Adrenal gland (tissue), 12 donors: ENCODE results near the gene HNRNPA1. TPM values are rescaled to one million over a fixed set of nuclear protein-coding genes. Genes with fewer than 3 reads are reported as not detected.

ENCODE experiments used
- DNase-seq, 7 donors: peaks; one replicate each; pipeline ENCODE4 v3.0.0-alpha.2; 2019 to 2020
- H3K27ac ChIP-seq, 5 donors: fragments of 200-600 bp; sonication (generic) in 4 of 5; 1 replicate in 3 of 5; 2 replicates in 2 of 5; pipeline versions ENCODE4 v1.5.1 to v1.8.0; 2016 to 2020; ENCODE audit warnings: mild to moderate bottlenecking in 1 of 5
- H3K27me3 ChIP-seq: fragments of 200-600 bp; 2 replicates; pipeline ENCODE4 v1.8.0; 2021
- H3K36me3 ChIP-seq, 2 donors: fragments of 200-600 bp; replicated peaks in 1 of 2; 1 replicate in 1 of 2; 2 replicates in 1 of 2; pipeline versions ENCODE4 v1.5.1 to v1.8.0; 2018 to 2022
- H3K4me1 ChIP-seq, 2 donors: fragments of 200-600 bp; replicated peaks in 1 of 2; 1 replicate in 1 of 2; 2 replicates in 1 of 2; pipeline versions ENCODE4 v1.5.1 to v1.8.0; 2018 to 2021
- H3K4me3 ChIP-seq, 4 donors: fragments of 200-600 bp; sonication (generic) in 3 of 4; one replicate each; pipeline ENCODE4 v1.5.1; 2016 to 2018
- H3K9me3 ChIP-seq, 3 donors: fragments of 200-600 bp; sonication (generic) in 1 of 3; replicated peaks in 1 of 3; 1 replicate in 2 of 3; 2 replicates in 1 of 3; pipeline versions ENCODE4 v1.5.1 to v1.8.0; 2016 to 2021
- POLR2A ChIP-seq, 2 donors: fragments of 450-650 bp; IDR thresholded peaks; one replicate each; pipeline ENCODE4 v1.6.1; 2017; ENCODE audit warnings: antibody characterized with exemption in 2 of 2, mild to moderate bottlenecking in 2 of 2, moderate library complexity in 1 of 2
- WGBS, 4 donors: extraction: QIAGEN DNeasy Blood & Tissue Kit in 2 of 4; methylation state at CpG; one replicate each; pipeline versions ENCODE4 v1.1.5 to v1.1.7; 2013 to 2017; 5-methylcytosine and 5-hydroxymethylcytosine counted together
- intact Hi-C, 2 donors: fragments of 100-400 bp; cut with DNase I; formaldehyde crosslinking; loops; one replicate each; pipeline versions ENCODE4 v1.14.1 to v1.15.0; 2022 to 2023
- polyA plus RNA-seq, 3 donors: library from polyadenylated mRNA; stranded (reverse); fragments of 200-250 nt in 2 of 3; fragments of 350-450 nt in 1 of 3; fragmentation: Illumina TruSeq in 1 of 3; extraction: RNeasy Lipid Tissue Mini Kit (QIAGEN cat#74804) in 1 of 3; gene quantifications; one replicate each; pipeline ENCODE4 v1.2.3, GENCODE V29; 2013 to 2014
- total RNA-seq, 9 donors: library from RNA; depleted of rRNA in 4 of 9; stranded (reverse); fragments of >200 nt in 4 of 9; fragments of 120-200 nt in 1 of 9; fragmentation: NEBNext Ultra II Directional in 1 of 9; extraction: Animal tissue kit (Norgen Biotek cat#: 25700) in 1 of 9; gene quantifications; one replicate each; pipeline versions ENCODE4 v1.1.0 to v1.2.4, GENCODE V29; 2013 to 2023
- TF ChIP-seq, protein P1 (sequence below), 6 experiments: fragments of 450-650 bp in 4 of 6; fragments of 200-600 bp in 2 of 6; sonication (generic) in 1 of 6; IDR thresholded peaks; 1 replicate in 5 of 6; 2 replicates in 1 of 6; pipeline versions ENCODE4 v1.5.1 to v1.8.0; 2016 to 2021; ENCODE audit warnings: antibody characterized with exemption in 6 of 6, mild to moderate bottlenecking in 2 of 6, moderate library complexity in 1 of 6
- donor health status: healthy with polysubstance abuse.
- donor health status: Bipolar disorder and iron deficiency.
- donor health status: DM: yes; HTN: yes; CAD: no.
- donor health status: DM: no; HTN: no; CAD: no.
- donor health status: DM: no; HTN: no; CAD: no.
- donor health status: DM: yes; HTN: yes; CAD: no.

Gene HNRNPA1
- total and polyA plus RNA-seq, 12 donors, result 257 to 1,171 (median 639) TPM

DNA sequence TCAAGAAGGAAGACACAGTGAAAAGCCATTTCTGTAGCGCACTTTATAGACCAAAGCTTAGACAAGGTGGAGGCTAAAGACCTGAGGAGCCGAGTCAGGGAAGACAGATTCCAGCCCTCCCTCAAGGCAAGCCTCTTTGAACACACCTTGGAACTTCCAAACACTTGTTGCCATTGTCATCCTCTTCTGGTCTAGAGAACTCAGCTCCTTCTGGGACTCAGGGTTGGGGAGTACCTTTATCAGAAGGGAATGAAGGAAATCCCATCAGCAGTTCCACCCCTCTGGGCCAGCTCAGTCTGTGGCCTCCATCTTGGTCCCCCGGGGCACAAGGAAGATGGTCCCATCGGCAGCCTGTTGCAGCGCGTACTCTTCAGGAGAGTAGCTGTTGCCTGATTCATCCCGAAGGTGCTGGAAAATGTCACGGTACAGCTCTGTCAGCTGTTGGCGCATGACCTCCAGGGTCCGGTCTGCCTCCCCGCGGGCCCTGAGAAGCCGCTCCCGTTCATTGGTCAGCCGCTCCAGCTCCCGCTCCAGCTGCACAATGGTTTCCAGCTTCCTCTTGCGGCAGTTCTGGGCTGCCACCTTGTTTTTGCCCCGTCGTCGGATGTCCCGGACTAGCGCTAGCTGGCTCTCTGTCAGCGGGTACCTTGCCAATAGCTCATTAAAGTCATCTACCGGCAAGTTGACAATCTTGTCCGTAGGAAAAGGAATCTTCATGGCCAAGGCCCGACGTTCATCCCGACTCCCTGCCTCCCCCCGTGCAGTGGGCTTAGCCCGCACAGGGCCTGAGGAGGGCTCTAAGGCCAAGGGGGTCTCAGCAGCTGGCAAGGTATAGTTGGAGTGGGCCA lies 11.8 kb downstream of the HNRNPA1 start:
- Histone ChIP-seq H3K4me3 (no peak overlapping the region), H3K36me3 (peaks cover 0 to 12% of the 10 kb centered on the region in 2 donors), H3K9me3 (no peaks in the 10 kb centered on the region), H3K27me3 (no peaks in the 10 kb centered on the region), H3K27ac (no peak overlapping the region), H3K4me1 (no peaks in the 10 kb centered on the region)
- DNase-seq, result no peak
- no peak for TF ChIP-seq POLR2A (IDR thresholded peaks at IDR 0.05)
- TF ChIP-seq, protein P1, sequence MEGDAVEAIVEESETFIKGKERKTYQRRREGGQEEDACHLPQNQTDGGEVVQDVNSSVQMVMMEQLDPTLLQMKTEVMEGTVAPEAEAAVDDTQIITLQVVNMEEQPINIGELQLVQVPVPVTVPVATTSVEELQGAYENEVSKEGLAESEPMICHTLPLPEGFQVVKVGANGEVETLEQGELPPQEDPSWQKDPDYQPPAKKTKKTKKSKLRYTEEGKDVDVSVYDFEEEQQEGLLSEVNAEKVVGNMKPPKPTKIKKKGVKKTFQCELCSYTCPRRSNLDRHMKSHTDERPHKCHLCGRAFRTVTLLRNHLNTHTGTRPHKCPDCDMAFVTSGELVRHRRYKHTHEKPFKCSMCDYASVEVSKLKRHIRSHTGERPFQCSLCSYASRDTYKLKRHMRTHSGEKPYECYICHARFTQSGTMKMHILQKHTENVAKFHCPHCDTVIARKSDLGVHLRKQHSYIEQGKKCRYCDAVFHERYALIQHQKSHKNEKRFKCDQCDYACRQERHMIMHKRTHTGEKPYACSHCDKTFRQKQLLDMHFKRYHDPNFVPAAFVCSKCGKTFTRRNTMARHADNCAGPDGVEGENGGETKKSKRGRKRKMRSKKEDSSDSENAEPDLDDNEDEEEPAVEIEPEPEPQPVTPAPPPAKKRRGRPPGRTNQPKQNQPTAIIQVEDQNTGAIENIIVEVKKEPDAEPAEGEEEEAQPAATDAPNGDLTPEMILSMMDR (IDR thresholded peaks at IDR 0.05), result no peak
- 92 to 96% (median 93%) methylated on average over 25 to 30 of the region's 30 CpGs for WGBS, 4 donors
- intact Hi-C loops, result loop anchor here (5.0 to 10.0 kb wide), 2 partner anchors 72 to 75 kb away; partner anchors contain the start of gene GPR84 (in 1 of the 2)

DNA sequence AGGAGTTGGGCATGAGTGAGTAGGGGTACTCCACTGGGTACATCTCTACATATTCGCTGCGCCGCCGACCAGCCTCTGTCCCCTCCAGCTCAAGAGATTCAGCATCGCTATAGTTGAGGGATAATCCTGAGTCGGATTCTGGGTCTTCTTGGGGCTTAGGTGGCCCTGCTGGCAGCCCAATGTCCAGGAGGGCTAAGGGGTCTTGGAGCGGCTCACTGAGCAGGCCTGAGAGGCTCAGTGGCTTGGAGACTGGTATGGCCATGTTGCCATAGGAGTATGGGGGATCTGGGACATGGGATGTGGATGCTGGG lies 12.4 kb downstream of the HNRNPA1 start:
- no peak overlapping the region for H3K27ac ChIP-seq
- H3K36me3 ChIP-seq, result peaks cover 0 to 6% of the 10 kb centered on the region in 2 donors
- no peaks in the 10 kb centered on the region for H3K27me3 ChIP-seq
- no peaks in the 10 kb centered on the region for H3K4me1 ChIP-seq
- H3K4me3 ChIP-seq, result no peak overlapping the region
- no peak for TF ChIP-seq POLR2A (IDR thresholded peaks at IDR 0.05)
- TF ChIP-seq, protein P1 (IDR thresholded peaks at IDR 0.05), result no peak
- intact Hi-C loops, result loop anchor here (5.0 to 10.0 kb wide), 2 partner anchors 72 to 74 kb away; partner anchors contain the start of gene GPR84 (in 1 of the 2)
- no peaks in the 10 kb centered on the region for H3K9me3 ChIP-seq
- WGBS, 4 donors, result 98 to 100% (median 98%) methylated on average over 7 of the region's 7 CpGs
- no peak for DNase-seq

DNA sequence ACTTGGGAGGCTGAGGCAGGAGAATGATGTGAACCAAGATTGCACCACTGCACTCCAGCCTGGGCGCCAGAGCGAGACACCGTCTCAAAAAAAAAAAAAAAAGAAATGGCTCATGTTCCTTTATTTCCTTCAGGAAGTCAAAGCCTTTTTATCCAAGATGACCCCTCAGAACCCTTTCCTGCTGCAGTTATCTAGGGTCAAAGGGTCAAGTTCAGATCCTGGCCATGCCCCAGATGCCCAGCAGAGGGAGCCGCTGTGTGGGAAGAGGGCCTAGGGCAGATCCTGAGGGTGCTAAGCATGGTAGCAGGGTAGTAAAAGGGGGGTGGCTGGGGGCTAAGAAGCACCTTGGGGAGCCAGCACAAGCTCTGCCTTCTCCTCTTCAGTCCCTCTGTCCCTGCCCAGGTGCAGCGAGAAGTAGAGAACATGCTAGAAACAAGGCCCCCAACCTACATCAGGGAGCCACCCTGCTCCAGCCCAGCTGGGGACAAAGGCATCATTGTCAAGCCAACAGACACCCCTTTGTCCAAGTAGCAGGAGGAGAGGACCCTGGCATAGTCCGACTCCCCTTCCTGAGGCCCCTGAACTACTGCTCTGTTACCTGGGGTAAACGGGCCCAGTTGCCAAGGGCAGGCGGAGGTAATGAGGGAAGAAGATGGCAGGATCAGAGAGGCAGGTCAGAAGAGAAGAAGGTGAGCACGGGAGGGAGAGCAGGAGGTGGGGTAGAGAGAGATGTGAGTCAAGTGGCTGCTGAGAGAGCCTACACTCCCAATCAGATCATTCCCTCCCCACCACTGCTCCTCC lies 13.8 kb downstream of the HNRNPA1 start:
- Histone ChIP-seq H3K4me1 (no peaks in the 10 kb centered on the region), H3K9me3 (no peaks in the 10 kb centered on the region), H3K4me3 (no peak overlapping the region), H3K36me3 (no peaks in the 10 kb centered on the region), H3K27ac (no peak overlapping the region), H3K27me3 (no peaks in the 10 kb centered on the region)
- TF ChIP-seq, protein P1 (IDR thresholded peaks at IDR 0.05), result peak; percentile 62 to 89 (median 74)
- no peak for TF ChIP-seq POLR2A (IDR thresholded peaks at IDR 0.05)
- WGBS, 4 donors, result 60 to 77% (median 70%) methylated on average over 9 of the region's 9 CpGs
- intact Hi-C loops, result loop anchor here (5.0 to 10.0 kb wide), 2 partner anchors 70 to 73 kb away; partner anchors contain the start of gene GPR84 (in 1 of the 2)
- peak; percentile 51 to 80 (median 61) for DNase-seq

DNA sequence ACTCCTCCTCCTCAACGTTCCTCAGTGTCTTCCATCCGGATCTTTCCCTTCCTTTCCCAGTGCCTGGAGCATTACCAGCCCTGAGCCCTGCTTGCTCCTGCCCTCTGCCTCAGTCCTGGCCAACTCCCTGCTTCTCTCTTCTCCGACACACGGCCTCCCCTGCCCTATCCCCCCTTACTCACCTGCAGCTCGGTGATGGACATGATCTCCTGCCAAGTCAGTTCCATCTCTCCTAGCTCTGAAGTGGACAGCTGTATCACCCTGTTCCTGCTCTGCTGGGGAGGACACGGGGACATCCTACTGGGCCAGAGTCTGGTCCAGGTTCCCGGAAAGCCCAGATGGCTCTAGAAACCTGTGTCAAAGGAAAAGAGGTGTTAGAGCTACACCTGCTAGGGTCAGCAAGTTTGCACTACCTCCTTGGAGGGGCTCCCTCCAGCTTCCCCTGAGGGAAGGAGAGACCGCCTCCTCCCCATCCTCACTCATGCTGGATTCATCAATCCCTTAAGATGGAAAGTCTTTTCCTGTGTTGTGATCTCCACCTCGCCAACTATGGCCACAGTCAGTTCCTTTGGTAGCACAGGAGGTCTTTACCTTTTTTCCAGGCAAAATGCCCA lies 14.5 kb downstream of the HNRNPA1 start:
- Histone ChIP-seq H3K9me3 (no peaks in the 10 kb centered on the region), H3K27me3 (peaks cover under 1% of the 10 kb centered on the region), H3K27ac (no peak overlapping the region), H3K4me3 (no peak overlapping the region), H3K4me1 (no peaks in the 10 kb centered on the region), H3K36me3 (no peaks in the 10 kb centered on the region)
- WGBS, 4 donors, result 78 to 85% (median 83%) methylated on average over 9 of the region's 9 CpGs
- no peak for DNase-seq
- no peak for TF ChIP-seq POLR2A (IDR thresholded peaks at IDR 0.05)
- TF ChIP-seq, protein P1 (IDR thresholded peaks at IDR 0.05), result no peak
- intact Hi-C loops, result loop anchor here (5.0 to 10.0 kb wide), 2 partner anchors 70 to 72 kb away; partner anchors contain the start of gene GPR84 (in 1 of the 2)
